H1 (cell line): ENCODE measurements around the gene PITPNC1.

Experiments used
- CTCF ChIP-seq, 3 experiments: IDR thresholded peaks; 1 replicate in 2 of 3; 2 replicates in 1 of 3; pipeline versions ENCODE4 v1.5.1 to v1.6.1; 2011; ENCODE audit warnings: low read length in 3 of 3, mild to moderate bottlenecking in 3 of 3, inconsistent platforms in 2 of 3, low read depth in 1 of 3, moderate library complexity in 1 of 3; ENCODE audit not compliant: insufficient read depth in 1 of 3; ENCODE audit errors: control extremely low read depth in 1 of 3
- E2F6 ChIP-seq: IDR thresholded peaks from 2 replicates; pipeline ENCODE4 v1.6.1; 2012; ENCODE audit warnings: inconsistent platforms
- EGR1 ChIP-seq: IDR thresholded peaks from 2 replicates; pipeline ENCODE4 v1.6.1; 2011; ENCODE audit warnings: low read depth, low read length, borderline replicate concordance
- HDAC2 ChIP-seq, 2 experiments: fragments of 300-600 bp in 1 of 2; sonication (generic) in 1 of 2; IDR thresholded peaks; 2 replicates each; pipeline ENCODE4 v1.6.1; 2011 to 2012; ENCODE audit warnings: low read depth in 2 of 2, low read length in 2 of 2, mild to moderate bottlenecking in 2 of 2, moderate library complexity in 2 of 2, borderline replicate concordance in 1 of 2, inconsistent platforms in 1 of 2
- KDM1A ChIP-seq: fragments of 200-600, 300-600 bp; sonication (generic); IDR thresholded peaks from 2 replicates; pipeline ENCODE4 v1.7.1; 2016; ENCODE audit warnings: mild to moderate bottlenecking, low read length, borderline replicate concordance
- KDM5A ChIP-seq: fragments of 200-600 bp; IDR thresholded peaks from 2 replicates; pipeline ENCODE4 v1.7.1; 2012; ENCODE audit warnings: mild to moderate bottlenecking, low read length, inconsistent platforms, mixed read lengths
- POLR2A ChIP-seq, 2 experiments: IDR thresholded peaks; 1 replicate in 1 of 2; 2 replicates in 1 of 2; pipeline ENCODE4 v1.6.1; 2011; ENCODE audit warnings: low read depth in 2 of 2, low read length in 2 of 2, mild to moderate bottlenecking in 2 of 2; ENCODE audit errors: control extremely low read depth in 1 of 2
- RNF2 ChIP-seq: fragments of 200-900, 300-1000 bp; sonication (generic); IDR thresholded peaks from 2 replicates; pipeline ENCODE4 v1.7.1; 2016; ENCODE audit warnings: borderline replicate concordance, low read depth, mild to moderate bottlenecking, antibody characterized with exemption, low read length; ENCODE audit not compliant: poor library complexity, severe bottlenecking; ENCODE audit errors: missing control alignments
- SP1 ChIP-seq: IDR thresholded peaks from 2 replicates; pipeline ENCODE4 v1.6.1; 2011; ENCODE audit warnings: low read depth, low read length
- TAF1 ChIP-seq: IDR thresholded peaks from 2 replicates; pipeline ENCODE4 v1.6.1; 2011; ENCODE audit warnings: mild to moderate bottlenecking, low read depth, low read length
- YY1 ChIP-seq: IDR thresholded peaks from 2 replicates; pipeline ENCODE4 v1.6.1; 2011; ENCODE audit warnings: low read depth, mild to moderate bottlenecking, low read length

GRCh38 chr17:67518876-67519275, 141.8 kb downstream of the PITPNC1 start:
- TF ChIP-seq RNF2 (no peak), EGR1 (no peak), HDAC2 (IDR thresholded peaks at IDR 0.05; ENCODE audit: borderline replicate concordance in 1 of 2, low read depth in 2 of 2, low read length in 2 of 2) (no peak), CTCF (IDR thresholded peaks at IDR 0.05; ENCODE audit: control extremely low read depth in 1 of 3, insufficient read depth in 1 of 3, low read depth in 1 of 3, low read length in 3 of 3) (no peak), KDM1A (no peak), KDM5A (no peak), POLR2A (IDR thresholded peaks at IDR 0.05; ENCODE audit: control extremely low read depth in 1 of 2, low read depth in 2 of 2, low read length in 2 of 2) (no peak), YY1 (no peak), SP1 (no peak), TAF1 (no peak), E2F6 (no peak)
